ENCODE results near the gene SSR3. TPM values are rescaled to one million over a fixed set of nuclear protein-coding genes. Genes with fewer than 3 reads are reported as not detected.

SSR3 gene
- total RNA-seq, 1 donor from 2014 or later = 290 TPM

Other genes starting within 250 kb of the SSR3 start
- gene TIPARP, start 119.5 kb upstream of the SSR3 start, total RNA-seq = 23.1 and 31.7 TPM in 2 replicates

All from dermis blood vessel endothelial cell (primary cell).